OCI-LY3 (cell line): ENCODE data around the gene CYTH3.

Experiments
- EZH2phosphoT487 ChIP-seq: fragments of 200-600 bp; shearing (Covaris generic); IDR thresholded peaks from 2 replicates; pipeline ENCODE4 v1.6.1; 2018; ENCODE audit warnings: antibody characterized with exemption, mixed run types, low read depth
- TF ChIP-seq, protein P1 (sequence below): fragments of 200-600, 300-600 bp; sonication (generic); IDR thresholded peaks from 2 replicates; pipeline ENCODE4 v1.5.1; 2014; ENCODE audit warnings: antibody characterized with exemption, low read length, low read depth

DNA sequence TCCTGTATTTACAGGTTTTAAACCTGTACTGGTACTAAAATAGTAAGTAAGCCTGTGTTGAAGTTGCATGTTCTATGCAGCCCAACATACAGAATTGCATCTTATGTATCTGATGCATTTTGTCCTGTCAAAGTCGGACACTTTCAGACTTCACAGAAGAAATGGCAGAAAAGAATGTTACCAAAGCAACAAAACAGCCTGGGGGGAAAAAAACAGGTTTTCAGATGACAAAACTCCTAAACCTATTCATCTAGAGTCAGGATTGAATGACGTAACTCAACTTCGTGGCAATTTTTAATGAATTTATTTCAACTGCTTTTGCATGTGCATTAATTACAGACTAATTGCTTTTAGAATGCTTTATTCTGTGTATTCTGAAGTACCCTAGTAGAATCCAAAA lies 28.4 kb downstream of the CYTH3 start:
- TF ChIP-seq, protein P1, sequence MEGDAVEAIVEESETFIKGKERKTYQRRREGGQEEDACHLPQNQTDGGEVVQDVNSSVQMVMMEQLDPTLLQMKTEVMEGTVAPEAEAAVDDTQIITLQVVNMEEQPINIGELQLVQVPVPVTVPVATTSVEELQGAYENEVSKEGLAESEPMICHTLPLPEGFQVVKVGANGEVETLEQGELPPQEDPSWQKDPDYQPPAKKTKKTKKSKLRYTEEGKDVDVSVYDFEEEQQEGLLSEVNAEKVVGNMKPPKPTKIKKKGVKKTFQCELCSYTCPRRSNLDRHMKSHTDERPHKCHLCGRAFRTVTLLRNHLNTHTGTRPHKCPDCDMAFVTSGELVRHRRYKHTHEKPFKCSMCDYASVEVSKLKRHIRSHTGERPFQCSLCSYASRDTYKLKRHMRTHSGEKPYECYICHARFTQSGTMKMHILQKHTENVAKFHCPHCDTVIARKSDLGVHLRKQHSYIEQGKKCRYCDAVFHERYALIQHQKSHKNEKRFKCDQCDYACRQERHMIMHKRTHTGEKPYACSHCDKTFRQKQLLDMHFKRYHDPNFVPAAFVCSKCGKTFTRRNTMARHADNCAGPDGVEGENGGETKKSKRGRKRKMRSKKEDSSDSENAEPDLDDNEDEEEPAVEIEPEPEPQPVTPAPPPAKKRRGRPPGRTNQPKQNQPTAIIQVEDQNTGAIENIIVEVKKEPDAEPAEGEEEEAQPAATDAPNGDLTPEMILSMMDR = no peak
- no peak for TF ChIP-seq EZH2phosphoT487
